CD8-positive, alpha-beta memory T cell (primary cell): Measurements from ENCODE around the gene KAT6B. TPM values are rescaled to one million over a fixed set of nuclear protein-coding genes. Genes with fewer than 3 reads are reported as not detected.
A peak's percentile ranks its signal among the peaks of the same experiment; 100 is the strongest.

ENCODE experiments used
- CTCF ChIA-PET: fragments of 350-600 bp; sonication (Branson Sonifier 250); formaldehyde crosslinking; loops from one replicate; lab custom pipeline; 2021; ENCODE audit warnings: antibody characterized with exemption; lab: Charles Lee
- POLR2A ChIA-PET: fragments of 350-600 bp; sonication (Branson Sonifier 250); formaldehyde crosslinking; loops from one replicate; lab custom pipeline; 2021; ENCODE audit warnings: antibody characterized with exemption; lab: Charles Lee
- DNase-seq, 5 donors: peaks; one replicate each; pipeline versions ENCODE4 v3.0.0 to v3.0.0-alpha.2; 2020 to 2022; ENCODE audit warnings: mixed read lengths in 1 of 5
- H3K27ac ChIP-seq: one replicate; pipeline ENCODE4 v1.7.0; 2013; ENCODE audit warnings: low read depth, mild to moderate bottlenecking, low read length, moderate library complexity
- H3K27me3 ChIP-seq: 2 replicates; pipeline ENCODE4 v1.7.0; 2013; ENCODE audit warnings: low read length, mild to moderate bottlenecking; ENCODE audit not compliant: insufficient read depth, poor library complexity, severe bottlenecking
- H3K36me3 ChIP-seq: 2 replicates; pipeline ENCODE4 v1.7.0; 2013; ENCODE audit warnings: mild to moderate bottlenecking, low read length, moderate library complexity; ENCODE audit not compliant: insufficient read depth
- H3K4me1 ChIP-seq: 2 replicates; pipeline ENCODE4 v1.7.0; 2013; ENCODE audit warnings: mild to moderate bottlenecking, low read length, moderate library complexity; ENCODE audit not compliant: insufficient read depth
- H3K4me3 ChIP-seq: 2 replicates; pipeline ENCODE4 v1.7.0; 2013; ENCODE audit warnings: mild to moderate bottlenecking, low read length
- H3K9me3 ChIP-seq: 2 replicates; pipeline ENCODE4 v1.7.0; 2013; ENCODE audit warnings: mild to moderate bottlenecking, low read length
- H3K27ac Mint-ChIP-seq, 8 donors: one replicate each; pipeline ENCODE4 v1.8.0; 2020 to 2021; ENCODE audit warnings: mixed read lengths in 8 of 8, mild to moderate bottlenecking in 6 of 8, inconsistent platforms in 3 of 8, moderate library complexity in 3 of 8
- H3K27me3 Mint-ChIP-seq, 2 donors: one replicate each; pipeline ENCODE4 v1.8.0; 2020 to 2021; ENCODE audit warnings: mixed read lengths in 2 of 2, mild to moderate bottlenecking in 1 of 2, moderate library complexity in 1 of 2
- H3K36me3 Mint-ChIP-seq, 3 donors: one replicate each; pipeline ENCODE4 v1.8.0; 2020 to 2021; ENCODE audit warnings: mixed read lengths in 3 of 3, inconsistent platforms in 1 of 3, mild to moderate bottlenecking in 1 of 3
- H3K4me1 Mint-ChIP-seq, 3 donors: one replicate each; pipeline ENCODE4 v1.8.0; 2020 to 2021; ENCODE audit warnings: mixed read lengths in 3 of 3, inconsistent platforms in 1 of 3, mild to moderate bottlenecking in 1 of 3
- H3K4me3 Mint-ChIP-seq, 7 donors: one replicate each; pipeline ENCODE4 v1.8.0; 2020 to 2021; ENCODE audit warnings: mixed read lengths in 7 of 7, mild to moderate bottlenecking in 6 of 7, moderate library complexity in 4 of 7, inconsistent platforms in 2 of 7
- H3K9me3 Mint-ChIP-seq, 5 donors: one replicate each; pipeline ENCODE4 v1.8.0; 2020 to 2022; ENCODE audit warnings: mixed read lengths in 5 of 5, mild to moderate bottlenecking in 3 of 5, moderate library complexity in 2 of 5, inconsistent platforms in 1 of 5
- polyA plus RNA-seq: library from polyadenylated mRNA; unstranded; fragments of 300-500 nt; fragmentation: Illumina TruSeq; gene quantifications from one replicate; pipeline ENCODE4 v1.2.3, GENCODE V29; 2021
- total RNA-seq, 2 experiments: library from RNA; stranded (reverse); gene quantifications; one replicate each; pipeline ENCODE4 v1.2.3, GENCODE V29; 2021

KAT6B gene
- total and polyA plus RNA-seq, 3 experiments from 2014 or later, result 21.8 to 32.8 (median 23.6) TPM

GRCh38 chr10:75009426-75009825 is 183.0 kb downstream of the KAT6B start:
- H3K4me3 Mint-ChIP-seq, result peak overlapping the region in 2 of 7 donors; percentile 51 to 58
- no peaks in the 10 kb centered on the region for H3K9me3 Mint-ChIP-seq
- H3K27ac Mint-ChIP-seq, result peak overlapping the region in 5 of 8 donors; percentile 44 to 89 (median 70)
- Histone ChIP-seq H3K4me3 (no peak overlapping the region), H3K27ac (no peak overlapping the region), H3K9me3 (no peaks in the 10 kb centered on the region), H3K27me3 (no peaks in the 10 kb centered on the region), H3K36me3 (no peaks in the 10 kb centered on the region), H3K4me1 (peaks cover 15% of the 10 kb centered on the region)
- H3K4me1 Mint-ChIP-seq, result peaks cover 40 to 61% (median 48%) of the 10 kb centered on the region in 3 donors
- H3K36me3 Mint-ChIP-seq, result peaks cover 12 to 40% (median 14%) of the 10 kb centered on the region in 3 donors
- DNase-seq, result no peak
- no peaks in the 10 kb centered on the region for H3K27me3 Mint-ChIP-seq
- ChIA-PET CTCF (interaction anchor here (0.7 to 0.9 kb wide), 3 partner anchors 9 to 117 kb away, joined by 3 to 4 read pairs (median 4); no protein-coding TSS in a partner anchor), POLR2A (no interaction called here)

DNA sequence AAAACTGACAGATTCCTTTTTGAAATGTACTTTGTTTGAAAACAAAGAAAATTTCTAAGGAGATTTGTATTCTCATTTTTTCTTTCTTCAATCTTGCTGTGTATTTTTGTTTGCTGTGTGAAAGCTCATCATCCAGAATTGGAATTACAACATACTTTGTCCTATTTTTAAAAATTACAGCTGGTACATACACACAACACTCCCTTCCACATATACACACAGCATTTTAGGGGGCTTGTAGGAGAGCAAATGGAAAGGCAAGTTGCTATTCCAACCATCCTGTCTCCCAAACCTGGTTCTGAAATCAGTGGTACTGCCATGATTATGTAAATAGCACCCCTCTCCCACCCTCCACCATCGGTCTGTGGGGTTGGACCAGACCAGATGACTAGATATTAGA is 184.0 kb downstream of the KAT6B start:
- Histone ChIP-seq H3K27me3 (no peaks in the 10 kb centered on the region), H3K4me1 (peaks cover 24% of the 10 kb centered on the region), H3K4me3 (no peak overlapping the region), H3K9me3 (no peaks in the 10 kb centered on the region), H3K36me3 (no peaks in the 10 kb centered on the region), H3K27ac (no peak overlapping the region)
- POLR2A ChIA-PET, result no interaction called here
- CTCF ChIA-PET, result interaction anchor here (0.8 kb wide), 1 partner anchor 8 kb away, joined by 4 read pairs; no protein-coding TSS in a partner anchor
- no peak for DNase-seq
- H3K27ac Mint-ChIP-seq, result peak overlapping the region in 4 of 8 donors; percentile 47 to 89 (median 65)
- H3K36me3 Mint-ChIP-seq, result peaks cover 12 to 39% (median 14%) of the 10 kb centered on the region in 3 donors
- H3K4me1 Mint-ChIP-seq, result peaks cover 50 to 71% (median 57%) of the 10 kb centered on the region in 3 donors
- H3K27me3 Mint-ChIP-seq, result no peaks in the 10 kb centered on the region
- no peak overlapping the region for H3K4me3 Mint-ChIP-seq
- no peaks in the 10 kb centered on the region for H3K9me3 Mint-ChIP-seq

DNA sequence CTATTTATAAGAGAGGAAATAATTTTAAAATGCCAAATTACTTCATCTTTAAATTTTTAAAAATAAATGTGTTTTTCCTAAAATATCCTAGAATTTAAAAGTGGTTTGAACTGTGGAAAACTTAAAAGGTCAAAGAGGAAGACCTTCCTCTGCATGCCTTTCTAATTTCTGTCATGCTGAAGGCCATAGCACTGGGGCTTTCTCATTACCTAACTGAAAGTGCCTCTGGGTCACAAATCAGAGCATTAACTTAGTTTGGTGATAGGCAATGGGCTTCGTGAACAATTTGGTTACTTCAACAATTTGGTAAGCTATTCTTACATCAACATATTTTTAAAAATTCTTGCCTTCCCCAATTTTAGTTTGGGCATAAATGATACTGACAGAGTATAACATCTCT is 184.8 kb downstream of the KAT6B start:
- Histone ChIP-seq H3K4me1 (peaks cover 28% of the 10 kb centered on the region), H3K9me3 (no peaks in the 10 kb centered on the region), H3K36me3 (no peaks in the 10 kb centered on the region), H3K4me3 (no peak overlapping the region), H3K27me3 (no peaks in the 10 kb centered on the region), H3K27ac (no peak overlapping the region)
- H3K4me3 Mint-ChIP-seq, result no peak overlapping the region
- peaks cover 7 to 41% (median 14%) of the 10 kb centered on the region in 3 donors for H3K36me3 Mint-ChIP-seq
- H3K27ac Mint-ChIP-seq, result peak overlapping the region in 1 of 8 donors; percentile 61
- H3K4me1 Mint-ChIP-seq, result peaks cover 58 to 77% (median 66%) of the 10 kb centered on the region in 3 donors
- POLR2A ChIA-PET, result no interaction called here
- H3K9me3 Mint-ChIP-seq, result no peaks in the 10 kb centered on the region
- H3K27me3 Mint-ChIP-seq, result no peaks in the 10 kb centered on the region
- CTCF ChIA-PET, result no interaction called here
- DNase-seq, result no peak

DNA sequence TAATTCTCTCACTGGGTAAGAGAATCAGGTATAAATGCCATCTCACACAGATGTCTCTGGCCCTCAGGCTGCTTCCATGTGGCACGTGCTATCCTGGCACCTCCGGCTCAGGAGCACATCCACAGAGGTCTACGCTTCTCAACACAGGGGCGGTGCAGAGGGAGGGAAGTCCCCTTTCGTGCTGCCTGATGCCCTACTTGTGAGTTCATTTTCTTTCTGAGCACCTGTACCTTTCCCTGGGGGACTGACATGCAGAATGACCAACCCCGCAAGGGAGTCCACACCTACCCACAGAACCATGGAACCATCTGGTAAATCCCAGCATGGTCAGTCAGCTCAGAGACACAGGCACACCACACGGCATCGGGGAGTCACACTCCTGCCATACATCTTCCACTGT is 186.1 kb downstream of the KAT6B start:
- H3K4me1 Mint-ChIP-seq, result peaks cover 53 to 71% (median 62%) of the 10 kb centered on the region in 3 donors
- H3K4me1 ChIP-seq, result peaks cover 28% of the 10 kb centered on the region
- H3K27ac Mint-ChIP-seq, result peak overlapping the region; percentile 23 to 96 (median 82)
- no peaks in the 10 kb centered on the region for H3K27me3 ChIP-seq
- no peaks in the 10 kb centered on the region for H3K9me3 ChIP-seq
- H3K27me3 Mint-ChIP-seq, result no peaks in the 10 kb centered on the region
- H3K9me3 Mint-ChIP-seq, result no peaks in the 10 kb centered on the region
- peak overlapping the region in 1 of 7 donors; percentile 20 for H3K4me3 Mint-ChIP-seq
- peaks cover 3 to 41% (median 9%) of the 10 kb centered on the region in 3 donors for H3K36me3 Mint-ChIP-seq
- no peak for DNase-seq
- ChIA-PET POLR2A (no interaction called here), CTCF (interaction anchor here (1.7 kb wide), 1 partner anchor 9 kb away, joined by 5 read pairs; no protein-coding TSS in a partner anchor)
- no peak overlapping the region for H3K27ac ChIP-seq
- H3K4me3 ChIP-seq, result no peak overlapping the region
- H3K36me3 ChIP-seq, result no peaks in the 10 kb centered on the region

DNA sequence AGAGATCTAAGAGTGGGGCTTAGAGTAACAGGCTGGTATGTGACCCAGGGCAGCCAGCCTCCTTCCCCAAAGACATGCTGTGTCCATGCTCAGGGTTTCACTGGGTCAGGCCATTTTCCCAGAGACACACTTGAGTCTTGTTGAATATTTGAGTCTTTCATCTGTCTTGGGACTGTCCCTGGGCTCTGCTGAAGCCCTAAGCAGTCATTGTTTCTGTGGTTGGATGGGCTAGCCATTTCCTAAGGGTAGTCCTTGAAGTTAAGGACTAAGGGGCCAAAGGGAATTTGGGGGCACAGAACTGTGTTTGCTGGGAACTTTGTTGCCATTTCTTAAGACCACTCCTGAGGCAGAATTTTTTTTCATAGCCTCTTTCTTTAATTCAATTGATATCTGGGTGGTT is 186.6 kb downstream of the KAT6B start:
- Mint-ChIP-seq H3K36me3 (peaks cover 3 to 40% (median 5%) of the 10 kb centered on the region in 3 donors), H3K27ac (peak overlapping the region; percentile 51 to 96 (median 88)), H3K9me3 (no peaks in the 10 kb centered on the region), H3K4me1 (peaks cover 48 to 66% (median 56%) of the 10 kb centered on the region in 3 donors), H3K4me3 (peak overlapping the region in 2 of 7 donors; percentile 20 to 39), H3K27me3 (no peaks in the 10 kb centered on the region)
- peaks cover 28% of the 10 kb centered on the region for H3K4me1 ChIP-seq
- H3K9me3 ChIP-seq, result no peaks in the 10 kb centered on the region
- H3K27me3 ChIP-seq, result no peaks in the 10 kb centered on the region
- ChIA-PET POLR2A (no interaction called here), CTCF (interaction anchor here (1.7 kb wide), 1 partner anchor 9 kb away, joined by 5 read pairs; no protein-coding TSS in a partner anchor)
- no peak overlapping the region for H3K4me3 ChIP-seq
- no peak overlapping the region for H3K27ac ChIP-seq
- no peak for DNase-seq
- no peaks in the 10 kb centered on the region for H3K36me3 ChIP-seq

- Histone ChIP-seq H3K36me3 (no peaks in the 10 kb centered on the region), H3K4me1 (peaks cover 28% of the 10 kb centered on the region), H3K27ac (no peak overlapping the region), H3K9me3 (no peaks in the 10 kb centered on the region), H3K27me3 (no peaks in the 10 kb centered on the region), H3K4me3 (no peak overlapping the region)
- H3K4me1 Mint-ChIP-seq, result peaks cover 45 to 61% (median 54%) of the 10 kb centered on the region in 3 donors
- H3K27me3 Mint-ChIP-seq, result no peaks in the 10 kb centered on the region
- CTCF ChIA-PET, result interaction anchor here (1.7 kb wide), 1 partner anchor 8 kb away, joined by 5 read pairs; no protein-coding TSS in a partner anchor
- H3K9me3 Mint-ChIP-seq, result no peaks in the 10 kb centered on the region
- peak overlapping the region in 6 of 7 donors; percentile 3 to 86 (median 77) for H3K4me3 Mint-ChIP-seq
- no peak for DNase-seq
- H3K36me3 Mint-ChIP-seq, result peaks cover 3 to 42% (median 5%) of the 10 kb centered on the region in 3 donors
- POLR2A ChIA-PET, result no interaction called here
- H3K27ac Mint-ChIP-seq, result peak overlapping the region; percentile 61 to 96 (median 88)
Measured at GRCh38 chr10:75013522-75013921, 187.1 kb downstream of the KAT6B start.

DNA sequence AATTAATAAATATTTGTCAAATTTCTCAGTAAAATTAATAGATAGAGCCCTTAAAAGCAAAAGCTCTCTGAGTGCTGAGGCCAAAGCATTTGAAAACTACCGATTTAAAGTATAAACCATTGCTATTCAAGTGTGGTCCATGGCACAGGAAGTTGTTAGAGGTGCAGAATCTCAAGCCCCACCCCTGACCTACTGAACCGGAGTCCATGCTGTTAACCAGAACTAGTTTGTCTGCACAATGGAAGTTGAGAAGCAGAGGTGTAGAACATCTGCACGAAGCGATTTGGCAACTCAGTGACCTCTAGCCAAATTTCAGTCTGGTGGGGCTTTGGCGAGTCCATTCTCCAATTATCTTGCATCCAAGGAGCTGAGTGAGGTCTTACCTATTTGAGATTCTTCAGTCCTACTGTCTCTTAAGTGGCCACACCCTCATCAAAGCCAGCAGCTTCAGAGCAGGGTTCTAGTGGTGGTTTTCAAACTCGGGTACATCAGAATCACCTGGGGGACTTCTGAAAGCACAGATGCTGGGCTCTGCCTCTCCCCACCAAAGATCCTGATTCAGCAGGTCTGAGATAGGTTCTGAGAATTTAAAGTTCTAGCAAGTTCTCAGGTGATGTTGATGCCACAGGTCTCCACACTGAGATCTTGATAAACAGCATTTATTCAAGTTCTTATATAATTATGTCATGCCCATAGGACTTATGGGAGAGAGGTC is 188.3 kb downstream of the KAT6B start:
- Histone ChIP-seq H3K4me1 (peaks cover 28% of the 10 kb centered on the region), H3K27ac (no peak overlapping the region), H3K9me3 (no peaks in the 10 kb centered on the region), H3K27me3 (no peaks in the 10 kb centered on the region), H3K36me3 (no peaks in the 10 kb centered on the region), H3K4me3 (peak overlapping the region; percentile 36)
- Mint-ChIP-seq H3K27ac (peak overlapping the region; percentile 45 to 95 (median 80)), H3K9me3 (no peaks in the 10 kb centered on the region), H3K27me3 (no peaks in the 10 kb centered on the region), H3K36me3 (peaks cover 3 to 52% (median 5%) of the 10 kb centered on the region in 3 donors), H3K4me1 (peaks cover 43 to 56% (median 54%) of the 10 kb centered on the region in 3 donors), H3K4me3 (peak overlapping the region in 6 of 7 donors; percentile 47 to 77 (median 60))
- ChIA-PET POLR2A (no interaction called here), CTCF (no interaction called here)
- DNase-seq, result peak in 4 of 5 donors; percentile 31 to 55 (median 42)

DNA sequence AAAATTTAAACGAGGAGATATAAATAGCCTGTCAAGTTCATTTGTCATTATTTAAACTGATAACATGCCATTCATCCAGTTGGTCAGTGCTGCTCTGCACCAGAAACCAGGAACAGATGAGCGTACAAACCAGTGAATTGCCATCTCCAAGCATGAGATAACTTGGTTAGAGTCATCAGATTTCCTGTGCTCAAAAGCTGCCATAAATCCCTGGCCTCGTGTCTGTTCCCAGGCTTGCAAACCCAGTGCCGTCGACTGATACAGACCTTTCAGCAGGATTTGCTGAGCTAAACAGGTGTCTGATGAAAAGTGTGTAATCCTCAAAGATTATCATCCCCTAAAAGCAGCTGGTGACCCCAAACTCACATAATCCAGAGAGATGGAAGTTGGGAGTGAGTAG is 189.0 kb downstream of the KAT6B start:
- H3K27me3 Mint-ChIP-seq, result no peaks in the 10 kb centered on the region
- DNase-seq, result no peak
- peaks cover 28% of the 10 kb centered on the region for H3K4me1 ChIP-seq
- ChIA-PET CTCF (no interaction called here), POLR2A (interaction anchor here (0.5 kb wide), 1 partner anchor 138 kb away, joined by 3 read pairs; no protein-coding TSS in a partner anchor)
- no peak overlapping the region for H3K27ac ChIP-seq
- H3K36me3 ChIP-seq, result peaks cover 2% of the 10 kb centered on the region
- H3K4me3 Mint-ChIP-seq, result peak overlapping the region in 2 of 7 donors; percentile 4 to 50
- H3K4me3 ChIP-seq, result no peak overlapping the region
- no peaks in the 10 kb centered on the region for H3K9me3 ChIP-seq
- H3K4me1 Mint-ChIP-seq, result peaks cover 44 to 54% (median 52%) of the 10 kb centered on the region in 3 donors
- peaks cover 5 to 57% (median 5%) of the 10 kb centered on the region in 3 donors for H3K36me3 Mint-ChIP-seq
- H3K27me3 ChIP-seq, result no peaks in the 10 kb centered on the region
- H3K27ac Mint-ChIP-seq, result peak overlapping the region in 7 of 8 donors; percentile 24 to 95 (median 75)
- H3K9me3 Mint-ChIP-seq, result no peaks in the 10 kb centered on the region
